HepG2 (cell line): ENCODE measurements around the gene NCF4. TPM values are rescaled to one million over a fixed set of nuclear protein-coding genes. Genes with fewer than 3 reads are reported as not detected.

ENCODE experiments used
- ASH2L ChIP-seq: fragments of 300-600, 200-600 bp; sonication (generic); IDR thresholded peaks from 2 replicates; pipeline ENCODE4 v1.7.0; 2017; ENCODE audit warnings: low read depth, mild to moderate bottlenecking, moderate library complexity, mixed read lengths, low read length; ENCODE audit not compliant: insufficient read length
- CBX2 ChIP-seq, 2 experiments: fragments of 200-600 bp in 1 of 2; sonication (generic); formaldehyde crosslinking in 1 of 2; IDR thresholded peaks; 2 replicates each; pipeline versions ENCODE4 v1.7.0 to v1.8.1; 2018 to 2022; ENCODE audit warnings: low read depth in 2 of 2, low read length in 1 of 2, mild to moderate bottlenecking in 1 of 2, missing genetic modification reagents in 1 of 2
- ELF1 ChIP-seq: sonication (generic); formaldehyde crosslinking; IDR thresholded peaks from 2 replicates; pipeline ENCODE4 v1.4.0; 2020; ENCODE audit warnings: missing genetic modification reagents
- GATAD1 ChIP-seq: IDR thresholded peaks from 2 replicates; pipeline ENCODE4 v1.6.1; 2016; ENCODE audit warnings: missing genetic modification reagents, missing compliant biosample characterization
- HDAC1 ChIP-seq: sonication (generic); formaldehyde crosslinking; IDR thresholded peaks from 2 replicates; pipeline ENCODE4 v1.5.1; 2020; ENCODE audit warnings: mild to moderate bottlenecking, missing genetic modification reagents
- HMG20A ChIP-seq: IDR thresholded peaks from 2 replicates; pipeline ENCODE4 v1.6.1; 2016; ENCODE audit warnings: borderline replicate concordance
- HMGA1 ChIP-seq: sonication (generic); formaldehyde crosslinking; conservative IDR thresholded peaks from 2 replicates; pipeline ENCODE4 v1.4.0; 2020; ENCODE audit warnings: missing genetic modification reagents
- ISL2 ChIP-seq: sonication (generic); formaldehyde crosslinking; IDR thresholded peaks from 2 replicates; pipeline ENCODE4 v1.5.0; 2020; ENCODE audit warnings: missing genetic modification reagents
- KMT2A ChIP-seq: sonication (generic); formaldehyde crosslinking; IDR thresholded peaks from 2 replicates; pipeline ENCODE4 v1.4.0; 2020; ENCODE audit warnings: missing genetic modification reagents
- MAFG ChIP-seq: sonication (generic); formaldehyde crosslinking; IDR thresholded peaks from 2 replicates; pipeline ENCODE4 v1.5.1; 2020; ENCODE audit warnings: mild to moderate bottlenecking, missing genetic modification reagents
- MLLT10 ChIP-seq: sonication (generic); formaldehyde crosslinking; IDR thresholded peaks from 2 replicates; pipeline ENCODE4 v1.4.0; 2020; ENCODE audit warnings: missing genetic modification reagents
- POLR2A ChIP-seq, 2 experiments: IDR thresholded peaks; 2 replicates each; pipeline ENCODE4 v1.6.1; 2011; ENCODE audit warnings: low read depth in 2 of 2, low read length in 2 of 2, mild to moderate bottlenecking in 1 of 2, moderate library complexity in 1 of 2; ENCODE audit not compliant: insufficient read depth in 1 of 2
- RBFOX2 ChIP-seq: fragments of 200-400 bp; formaldehyde crosslinking; IDR thresholded peaks from 2 replicates; pipeline ENCODE4 v1.6.1; 2017; ENCODE audit warnings: low read depth, mild to moderate bottlenecking, low read length
- TAF1 ChIP-seq: sonication (generic); formaldehyde crosslinking; IDR thresholded peaks from 2 replicates; pipeline ENCODE4 v1.4.0; 2020; ENCODE audit warnings: missing genetic modification reagents
- TCF7 ChIP-seq: sonication (generic); IDR thresholded peaks from 2 replicates; pipeline ENCODE4 v1.6.1; 2016; ENCODE audit warnings: antibody characterized with exemption, low read depth
- TMF1 ChIP-seq: sonication (generic); formaldehyde crosslinking; IDR thresholded peaks from 2 replicates; pipeline ENCODE4 v1.8.1; 2022; ENCODE audit warnings: low read depth, missing genetic modification reagents
- TRIM24 ChIP-seq: sonication (generic); formaldehyde crosslinking; IDR thresholded peaks from 2 replicates; pipeline ENCODE4 v1.8.0; 2022; ENCODE audit warnings: mild to moderate bottlenecking, missing genetic modification reagents
- YY1 ChIP-seq: IDR thresholded peaks from 2 replicates; pipeline ENCODE4 v1.6.1; 2011; ENCODE audit warnings: low read length, low read depth, moderate library complexity, mild to moderate bottlenecking; ENCODE audit not compliant: insufficient read depth, insufficient replicate concordance
- ZFP36L1 ChIP-seq: sonication (generic); formaldehyde crosslinking; IDR thresholded peaks from 2 replicates; pipeline ENCODE4 v1.8.0; 2022; ENCODE audit warnings: mild to moderate bottlenecking, missing genetic modification reagents, moderate library complexity
- ZNF17 ChIP-seq: sonication (generic); formaldehyde crosslinking; IDR thresholded peaks from 2 replicates; pipeline ENCODE4 v1.5.0; 2020; ENCODE audit warnings: mild to moderate bottlenecking, missing genetic modification reagents
- ZNF20 ChIP-seq: sonication (generic); formaldehyde crosslinking; IDR thresholded peaks from 2 replicates; pipeline ENCODE4 v1.4.0; 2020; ENCODE audit warnings: mild to moderate bottlenecking, moderate library complexity, missing genetic modification reagents
- ZNF253 ChIP-seq: sonication (generic); formaldehyde crosslinking; IDR thresholded peaks from 2 replicates; pipeline ENCODE4 v1.8.0; 2022; ENCODE audit warnings: mild to moderate bottlenecking, missing genetic modification reagents, borderline replicate concordance
- ZNF3 ChIP-seq: IDR thresholded peaks from 2 replicates; pipeline ENCODE4 v1.7.0; 2017; ENCODE audit warnings: inconsistent platforms
- polyA plus RNA-seq, 8 experiments: library from polyadenylated mRNA; depleted of rRNA in 3 of 8; stranded (reverse) in 7 of 8; unstranded in 1 of 8; fragments of >200 nt; fragmentation: Illumina TruSeq in 4 of 8; extraction: Trizol in 4 of 8; gene quantifications; 2 replicates each; pipeline versions ENCODE4 v1.2.1 to v1.2.3, GENCODE V29; 2011 to 2016; ENCODE audit warnings: low read depth in 4 of 8, missing spikeins in 1 of 8, mixed read lengths in 1 of 8; ENCODE audit not compliant: insufficient read depth in 1 of 8
- total RNA-seq, 5 experiments: library from RNA; depleted of rRNA; stranded (reverse); fragments of >200 nt; fragmentation: Illumina TruSeq; extraction: Trizol; gene quantifications; 2 replicates each; pipeline ENCODE4 v1.2.3, GENCODE V29; 2016; ENCODE audit warnings: low read depth in 1 of 5
- TF ChIP-seq, protein P1 (sequence below): sonication (generic); formaldehyde crosslinking; IDR thresholded peaks from 2 replicates; pipeline ENCODE4 v1.4.0; 2020; ENCODE audit warnings: missing genetic modification reagents
- TF ChIP-seq, protein P2 (sequence below): sonication (generic); formaldehyde crosslinking; conservative IDR thresholded peaks from 2 replicates; pipeline ENCODE4 v1.8.0; 2022; ENCODE audit warnings: low read depth, missing genetic modification reagents
- TF ChIP-seq, protein P3 (sequence below): sonication (generic); formaldehyde crosslinking; IDR thresholded peaks from 2 replicates; pipeline ENCODE4 v1.5.1; 2020; ENCODE audit warnings: missing genetic modification reagents, mild to moderate bottlenecking, borderline replicate concordance
- TF ChIP-seq, protein P4 (sequence below): sonication (generic); formaldehyde crosslinking; IDR thresholded peaks from 2 replicates; pipeline ENCODE4 v1.8.0; 2022; ENCODE audit warnings: mild to moderate bottlenecking, missing genetic modification reagents, borderline replicate concordance

Gene NCF4
- total and polyA plus RNA-seq, 2 of the 13 experiments (the other 11 are each of a cell fraction or from before 2014, with no cell fraction given) = not detected

DNA sequence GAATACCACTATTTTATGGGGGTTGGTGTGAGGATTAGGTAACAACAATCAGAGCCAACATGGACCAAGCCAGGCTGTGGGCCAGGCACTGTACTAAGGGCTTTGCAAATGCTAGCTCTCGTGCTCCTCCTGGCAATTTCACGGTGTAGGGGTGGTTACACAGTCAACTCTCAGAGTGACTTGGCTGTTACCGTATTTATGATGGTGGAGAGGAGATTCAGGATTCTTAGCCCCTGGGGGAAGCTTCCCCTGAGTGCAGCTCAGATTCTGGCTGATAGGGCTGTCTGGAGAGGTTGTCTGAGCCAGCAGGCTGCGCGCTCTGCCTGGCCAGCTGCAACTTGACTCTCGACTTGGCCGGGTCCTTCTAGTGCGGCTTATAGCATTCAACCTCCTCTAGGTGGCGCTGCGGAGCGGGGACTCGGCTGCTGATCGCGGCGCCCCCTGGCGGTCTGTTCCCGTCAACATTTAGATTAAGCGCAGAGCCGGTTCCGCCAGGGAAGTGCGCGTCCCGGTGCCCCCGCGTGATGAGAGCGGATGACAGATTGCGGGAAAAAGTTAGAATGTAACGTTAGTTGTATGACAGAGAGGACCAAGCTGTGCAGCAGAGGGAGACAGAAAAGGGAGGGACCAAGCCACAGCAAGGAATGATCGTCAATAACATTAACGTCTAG lies 4.5 kb upstream of the NCF4 start (continued):
- TF ChIP-seq ZNF3 (CRISPR knock-in tag) = no peak
- no peak for TF ChIP-seq ZNF253 (CRISPR knock-in tag)
- TF ChIP-seq HDAC1 (CRISPR knock-in tag) = 0 out of 2 replicates have a peak, but pooled peaks have one; percentile 24
- TF ChIP-seq, protein P1, sequence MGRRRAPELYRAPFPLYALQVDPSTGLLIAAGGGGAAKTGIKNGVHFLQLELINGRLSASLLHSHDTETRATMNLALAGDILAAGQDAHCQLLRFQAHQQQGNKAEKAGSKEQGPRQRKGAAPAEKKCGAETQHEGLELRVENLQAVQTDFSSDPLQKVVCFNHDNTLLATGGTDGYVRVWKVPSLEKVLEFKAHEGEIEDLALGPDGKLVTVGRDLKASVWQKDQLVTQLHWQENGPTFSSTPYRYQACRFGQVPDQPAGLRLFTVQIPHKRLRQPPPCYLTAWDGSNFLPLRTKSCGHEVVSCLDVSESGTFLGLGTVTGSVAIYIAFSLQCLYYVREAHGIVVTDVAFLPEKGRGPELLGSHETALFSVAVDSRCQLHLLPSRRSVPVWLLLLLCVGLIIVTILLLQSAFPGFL (CRISPR knock-in tag) = no peak
- TF ChIP-seq KMT2A (CRISPR knock-in tag) = no peak
- no peak for TF ChIP-seq POLR2A (IDR thresholded peaks at IDR 0.05; ENCODE audit: insufficient read depth in 1 of 2, low read depth in 2 of 2, low read length in 2 of 2)
- TF ChIP-seq TAF1 (CRISPR knock-in tag) = no peak
- TF ChIP-seq, protein P2, sequence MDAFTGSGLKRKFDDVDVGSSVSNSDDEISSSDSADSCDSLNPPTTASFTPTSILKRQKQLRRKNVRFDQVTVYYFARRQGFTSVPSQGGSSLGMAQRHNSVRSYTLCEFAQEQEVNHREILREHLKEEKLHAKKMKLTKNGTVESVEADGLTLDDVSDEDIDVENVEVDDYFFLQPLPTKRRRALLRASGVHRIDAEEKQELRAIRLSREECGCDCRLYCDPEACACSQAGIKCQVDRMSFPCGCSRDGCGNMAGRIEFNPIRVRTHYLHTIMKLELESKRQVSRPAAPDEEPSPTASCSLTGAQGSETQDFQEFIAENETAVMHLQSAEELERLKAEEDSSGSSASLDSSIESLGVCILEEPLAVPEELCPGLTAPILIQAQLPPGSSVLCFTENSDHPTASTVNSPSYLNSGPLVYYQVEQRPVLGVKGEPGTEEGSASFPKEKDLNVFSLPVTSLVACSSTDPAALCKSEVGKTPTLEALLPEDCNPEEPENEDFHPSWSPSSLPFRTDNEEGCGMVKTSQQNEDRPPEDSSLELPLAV (CRISPR knock-in tag) = no peak
- no peak for TF ChIP-seq ZNF17 (CRISPR knock-in tag)
- TF ChIP-seq RBFOX2 = no peak
- TF ChIP-seq MAFG = no peak
- TF ChIP-seq ZNF20 (CRISPR knock-in tag) = no peak
- no peak for TF ChIP-seq ISL2
- TF ChIP-seq TMF1 = no peak
- no peak for TF ChIP-seq HMGA1 (CRISPR knock-in tag)
- TF ChIP-seq, protein P3, sequence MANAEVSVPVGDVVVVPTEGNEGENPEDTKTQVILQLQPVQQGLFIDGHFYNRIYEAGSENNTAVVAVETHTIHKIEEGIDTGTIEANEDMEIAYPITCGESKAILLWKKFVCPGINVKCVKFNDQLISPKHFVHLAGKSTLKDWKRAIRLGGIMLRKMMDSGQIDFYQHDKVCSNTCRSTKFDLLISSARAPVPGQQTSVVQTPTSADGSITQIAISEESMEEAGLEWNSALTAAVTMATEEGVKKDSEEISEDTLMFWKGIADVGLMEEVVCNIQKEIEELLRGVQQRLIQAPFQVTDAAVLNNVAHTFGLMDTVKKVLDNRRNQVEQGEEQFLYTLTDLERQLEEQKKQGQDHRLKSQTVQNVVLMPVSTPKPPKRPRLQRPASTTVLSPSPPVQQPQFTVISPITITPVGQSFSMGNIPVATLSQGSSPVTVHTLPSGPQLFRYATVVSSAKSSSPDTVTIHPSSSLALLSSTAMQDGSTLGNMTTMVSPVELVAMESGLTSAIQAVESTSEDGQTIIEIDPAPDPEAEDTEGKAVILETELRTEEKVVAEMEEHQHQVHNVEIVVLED (CRISPR knock-in tag) = no peak
- no peak for TF ChIP-seq MLLT10 (CRISPR knock-in tag)
- TF ChIP-seq GATAD1 (CRISPR knock-in tag) = 0 out of 2 replicates have a peak, but pooled peaks have one; percentile 20
- no peak for TF ChIP-seq TRIM24 (CRISPR knock-in tag)
- TF ChIP-seq, protein P4, sequence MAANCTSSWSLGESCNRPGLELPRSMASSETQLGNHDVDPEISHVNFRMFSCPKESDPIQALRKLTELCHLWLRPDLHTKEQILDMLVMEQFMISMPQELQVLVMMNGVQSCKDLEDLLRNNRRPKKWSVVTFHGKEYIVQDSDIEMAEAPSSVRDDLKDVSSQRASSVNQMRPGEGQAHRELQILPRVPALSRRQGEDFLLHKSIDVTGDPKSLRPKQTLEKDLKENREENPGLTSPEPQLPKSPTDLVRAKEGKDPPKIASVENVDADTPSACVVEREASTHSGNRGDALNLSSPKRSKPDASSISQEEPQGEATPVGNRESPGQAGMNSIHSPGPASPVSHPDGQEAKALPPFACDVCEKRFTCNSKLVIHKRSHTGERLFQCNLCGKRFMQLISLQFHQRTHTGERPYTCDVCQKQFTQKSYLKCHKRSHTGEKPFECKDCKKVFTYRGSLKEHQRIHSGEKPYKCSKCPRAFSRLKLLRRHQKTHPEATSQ (CRISPR knock-in tag) = no peak
- TF ChIP-seq YY1 = peak; percentile 73
- TF ChIP-seq TCF7 = no peak
- no peak for TF ChIP-seq CBX2 (IDR thresholded peaks at IDR 0.05; ENCODE audit: low read depth, low read length)
- TF ChIP-seq CBX2 (CRISPR knock-in tag; IDR thresholded peaks at IDR 0.05; ENCODE audit: low read depth) = no peak
- no peak for TF ChIP-seq ZFP36L1
- no peak for TF ChIP-seq ASH2L
- TF ChIP-seq ELF1 (CRISPR knock-in tag) = no peak
- no peak; the same call in 1 of the 2 replicates for TF ChIP-seq HMG20A (CRISPR knock-in tag)
